Tibial artery (tissue), 4 donors: ENCODE measurements around the gene PGAP3.

Source experiments
- DNase-seq, 2 donors: peaks; one replicate each; pipeline ENCODE4 v3.0.0-alpha.2; 2019
- H3K27ac ChIP-seq, 2 donors: fragments of 200-600 bp; sonication (generic) in 1 of 2; 1 replicate in 1 of 2; 2 replicates in 1 of 2; pipeline ENCODE4 v1.5.1; 2018 to 2019; ENCODE audit warnings: mild to moderate bottlenecking in 1 of 2
- H3K27me3 ChIP-seq, 2 donors: fragments of 200-600 bp; sonication (generic) in 1 of 2; one replicate each; pipeline versions ENCODE4 v1.5.1 to v1.6.0; 2016 to 2019
- H3K36me3 ChIP-seq, 3 donors: fragments of 200-600 bp; sonication (generic) in 2 of 3; one replicate each; pipeline ENCODE4 v1.5.1; 2016 to 2019; ENCODE audit warnings: mild to moderate bottlenecking in 2 of 3
- H3K4me1 ChIP-seq, 4 donors: fragments of 200-600 bp; sonication (generic) in 2 of 4; 1 replicate in 3 of 4; 2 replicates in 1 of 4; pipeline ENCODE4 v1.5.1; 2016 to 2019
- H3K4me3 ChIP-seq, 2 donors: fragments of 200-600 bp; sonication (generic) in 1 of 2; 1 replicate in 1 of 2; 2 replicates in 1 of 2; pipeline ENCODE4 v1.5.1; 2018 to 2019; ENCODE audit warnings: mild to moderate bottlenecking in 2 of 2
- H3K9me3 ChIP-seq, 3 donors: fragments of 200-600 bp; sonication (generic) in 1 of 3; one replicate each; pipeline ENCODE4 v1.5.1; 2016 to 2019
- CTCF ChIP-seq, 2 experiments: fragments of 200-600 bp in 1 of 2; fragments of 450-650 bp in 1 of 2; IDR thresholded peaks; one replicate each; pipeline ENCODE4 v1.5.1; 2017 to 2019; ENCODE audit warnings: antibody characterized with exemption in 2 of 2, mild to moderate bottlenecking in 1 of 2, moderate library complexity in 1 of 2
- intact Hi-C: fragments of 100-400 bp; cut with DNase I; formaldehyde crosslinking; loops from one replicate; pipeline ENCODE4 v1.15.0; 2023; ENCODE audit warnings: low total_unique reads

Gene PGAP3

GRCh38 chr17:39696731-39697130, 8.9 kb upstream of the PGAP3 start:
- Histone ChIP-seq H3K27ac (no peak overlapping the region), H3K27me3 (no peaks in the 10 kb centered on the region), H3K4me3 (no peak overlapping the region), H3K36me3 (no peaks in the 10 kb centered on the region), H3K9me3 (no peaks in the 10 kb centered on the region), H3K4me1 (peaks cover 0 to 19% (median 12%) of the 10 kb centered on the region in 4 donors)
- DNase-seq, result no peak
- TF ChIP-seq CTCF (IDR thresholded peaks at IDR 0.05), result no peak
- intact Hi-C loops, result no loop called here

- TF ChIP-seq CTCF (IDR thresholded peaks at IDR 0.05), result no peak
- Histone ChIP-seq H3K4me3 (no peak overlapping the region), H3K27me3 (no peaks in the 10 kb centered on the region), H3K4me1 (peaks cover 0 to 9% (median 3%) of the 10 kb centered on the region in 4 donors), H3K27ac (no peak overlapping the region), H3K9me3 (no peaks in the 10 kb centered on the region), H3K36me3 (no peaks in the 10 kb centered on the region)
- intact Hi-C loops, result no loop called here
- no peak for DNase-seq
Observed at GRCh38 chr17:39695089-39695474, 7.2 kb upstream of the PGAP3 start.

GRCh38 chr17:39694593-39694992, 6.7 kb upstream of the PGAP3 start:
- intact Hi-C loops, result no loop called here
- Histone ChIP-seq H3K36me3 (no peaks in the 10 kb centered on the region), H3K27me3 (no peaks in the 10 kb centered on the region), H3K27ac (no peak overlapping the region), H3K4me1 (peaks cover 0 to 9% (median 3%) of the 10 kb centered on the region in 4 donors), H3K4me3 (no peak overlapping the region), H3K9me3 (no peaks in the 10 kb centered on the region)
- no peak for DNase-seq
- TF ChIP-seq CTCF (IDR thresholded peaks at IDR 0.05), result no peak

GRCh38 chr17:39688945-39689344, 1.1 kb upstream of the PGAP3 start:
- H3K9me3 ChIP-seq, result no peaks in the 10 kb centered on the region
- DNase-seq, result no peak

GRCh38 chr17:39688475-39688835, 598 bp upstream of the PGAP3 start:
- H3K36me3 ChIP-seq, result peaks cover 0 to 24% (median 0%) of the 10 kb centered on the region in 3 donors
- TF ChIP-seq CTCF (IDR thresholded peaks at IDR 0.05), result no peak
- no peaks in the 10 kb centered on the region for H3K9me3 ChIP-seq
- peaks cover 0 to 17% (median 8%) of the 10 kb centered on the region in 4 donors for H3K4me1 ChIP-seq
- peak overlapping the region; percentile 60 to 68 for H3K4me3 ChIP-seq
- DNase-seq, result no peak
- intact Hi-C loops, result no loop called here
- peak overlapping the region; percentile 81 to 85 for H3K27ac ChIP-seq
- H3K27me3 ChIP-seq, result no peaks in the 10 kb centered on the region

More at GRCh38 chr17:39688945-39689344, 1.1 kb upstream of the PGAP3 start:
- TF ChIP-seq CTCF (IDR thresholded peaks at IDR 0.05), result no peak
- H3K27me3 ChIP-seq, result no peaks in the 10 kb centered on the region
- no peak overlapping the region for H3K27ac ChIP-seq
- H3K4me1 ChIP-seq, result peaks cover 0 to 17% (median 8%) of the 10 kb centered on the region in 4 donors
- intact Hi-C loops, result no loop called here
- H3K36me3 ChIP-seq, result peaks cover 0 to 19% (median 0%) of the 10 kb centered on the region in 3 donors
- H3K4me3 ChIP-seq, result peak overlapping the region in 1 of 2 donors; percentile 60

GRCh38 chr17:39687101-39687545, 734 bp downstream of the PGAP3 start:
- H3K9me3 ChIP-seq, result no peaks in the 10 kb centered on the region
- peaks cover 0 to 17% (median 8%) of the 10 kb centered on the region in 4 donors for H3K4me1 ChIP-seq
- TF ChIP-seq CTCF (IDR thresholded peaks at IDR 0.05), result no peak
- peak overlapping the region; percentile 81 to 85 for H3K27ac ChIP-seq
- intact Hi-C loops, result no loop called here
- H3K36me3 ChIP-seq, result peaks cover 0 to 37% (median 0%) of the 10 kb centered on the region in 3 donors
- DNase-seq, result no peak
- H3K4me3 ChIP-seq, result peak overlapping the region; percentile 60 to 68
- H3K27me3 ChIP-seq, result no peaks in the 10 kb centered on the region
